ENCODE results near the gene GSTM4.
"Not testable (repeated sequence)": the region's sequence is repeated elsewhere in the genome, so short reads cannot be mapped to it uniquely, and the experiment has no call there.

Gene GSTM4

DNA sequence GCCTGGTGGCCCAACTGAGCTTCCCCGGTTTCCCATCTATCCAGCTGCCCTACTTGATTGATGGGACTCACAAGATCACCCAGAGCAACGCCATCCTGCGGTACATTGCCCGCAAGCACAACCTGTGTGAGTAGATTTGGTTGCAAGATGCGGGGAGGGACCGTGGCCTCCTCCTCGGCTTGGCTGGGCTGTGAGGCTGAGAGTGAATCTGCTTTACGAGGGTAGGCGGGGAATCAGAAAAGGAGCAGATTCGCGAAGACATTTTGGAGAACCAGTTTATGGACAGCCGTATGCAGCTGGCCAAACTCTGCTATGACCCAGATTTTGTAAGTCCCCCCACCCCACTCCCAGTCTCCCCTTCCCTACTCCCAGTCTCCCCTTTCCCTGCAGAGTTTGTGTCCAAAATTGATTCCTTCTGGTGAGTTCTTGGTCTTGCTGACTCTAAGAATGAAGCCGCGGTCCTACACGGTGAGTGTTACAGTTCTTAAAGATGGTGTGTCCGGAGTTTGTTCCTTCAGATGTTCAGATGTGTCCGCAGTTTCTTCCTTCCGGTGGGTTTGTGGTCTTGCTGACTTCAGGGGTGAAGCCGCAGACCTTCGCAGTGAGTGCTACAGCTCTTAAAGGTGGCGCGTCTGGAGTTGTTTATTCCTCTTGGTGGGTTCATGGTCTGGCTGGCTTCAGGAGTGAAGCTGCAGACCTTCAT is 13.5 kb downstream of the GSTM4 start:
- DNase-seq = no peak

DNA sequence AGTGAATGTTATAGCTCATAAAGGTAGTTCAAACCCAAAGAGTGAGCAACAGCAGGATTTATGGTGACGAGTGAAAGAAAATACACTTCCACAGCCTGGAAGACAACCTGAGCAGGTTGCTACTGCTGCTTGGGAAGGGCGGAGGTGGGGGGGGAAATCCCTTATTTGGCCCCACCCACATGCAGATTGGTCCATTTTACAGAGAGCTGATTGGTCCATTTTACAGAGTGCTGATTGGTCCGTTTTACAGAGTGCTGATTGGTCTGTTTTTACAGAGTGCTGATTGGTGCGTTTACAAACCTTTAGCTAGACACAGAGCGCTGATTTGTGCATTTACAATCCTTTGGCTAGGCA is 14.0 kb downstream of the GSTM4 start:
- not testable (repeated sequence) for DNase-seq

DNA sequence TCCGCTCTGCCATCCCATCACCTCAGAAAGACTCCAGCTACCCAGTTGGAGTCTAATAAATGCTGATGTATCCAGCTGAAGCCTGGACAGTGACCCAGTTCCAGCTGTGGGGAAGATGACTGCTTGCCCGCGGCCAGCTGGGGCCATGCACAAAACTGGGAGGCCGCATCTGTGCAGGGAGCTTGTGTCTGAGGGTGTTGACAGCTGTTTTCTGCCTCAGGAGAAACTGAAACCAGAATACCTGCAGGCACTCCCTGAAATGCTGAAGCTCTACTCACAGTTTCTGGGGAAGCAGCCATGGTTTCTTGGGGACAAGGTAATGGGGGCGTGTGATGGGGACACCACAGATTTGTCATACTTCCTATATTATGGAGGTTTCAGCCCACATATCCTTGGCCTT is 15.2 kb downstream of the GSTM4 start:
- DNase-seq = no peak

DNA sequence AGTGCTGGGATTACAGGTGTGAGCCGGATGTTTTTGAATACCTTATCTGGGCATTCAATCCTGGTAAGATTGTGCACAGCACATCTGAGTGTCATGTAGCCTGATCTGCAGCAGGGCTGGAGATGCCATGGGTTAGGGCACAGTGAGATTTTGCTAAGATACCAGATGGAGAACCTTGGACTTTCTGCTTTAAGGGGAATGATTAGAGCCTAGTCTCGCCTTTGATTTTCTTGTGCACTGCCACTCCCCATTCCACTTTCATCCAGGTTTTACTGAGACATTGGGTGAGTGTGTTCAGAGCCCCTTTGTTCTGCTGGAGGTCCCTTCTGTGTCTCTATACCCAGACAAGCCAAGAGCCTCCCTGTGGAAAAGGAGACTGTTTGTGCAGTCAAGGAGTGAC is 18.0 kb downstream of the GSTM4 start:
- not testable (repeated sequence) for DNase-seq

DNA sequence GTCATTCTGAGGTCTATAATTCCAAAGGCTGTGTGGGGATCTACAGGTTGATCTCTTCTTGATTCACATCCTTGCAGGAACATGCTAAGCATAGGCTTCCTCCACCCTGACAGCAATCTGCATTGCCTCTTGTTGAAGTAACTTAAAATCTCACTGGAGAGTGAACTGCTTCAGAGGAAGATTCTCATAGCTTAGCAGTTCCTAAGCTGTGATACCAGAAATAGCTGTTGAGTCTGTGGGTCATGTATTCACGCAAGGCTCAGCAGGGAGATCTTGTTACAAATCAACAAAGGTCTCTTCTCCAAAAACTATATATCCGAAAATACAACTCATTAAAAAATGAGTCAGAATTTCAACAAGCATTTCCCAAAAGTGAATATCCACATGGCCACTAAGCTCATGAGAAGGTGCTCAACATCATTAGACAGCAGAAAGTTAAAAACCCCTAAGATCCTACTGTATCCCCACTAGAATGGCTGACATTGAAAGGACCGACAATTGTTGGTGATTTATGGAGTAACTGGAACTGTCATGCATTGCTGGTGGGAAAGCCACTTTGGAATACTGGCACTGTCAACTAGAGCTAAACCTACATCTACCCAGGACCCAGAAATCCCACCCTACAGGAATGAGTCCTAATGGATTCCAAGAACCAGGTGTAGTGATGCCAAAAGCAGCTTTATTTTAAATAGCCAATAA is 20.9 kb downstream of the GSTM4 start:
- DNase-seq = not testable (repeated sequence)

DNA sequence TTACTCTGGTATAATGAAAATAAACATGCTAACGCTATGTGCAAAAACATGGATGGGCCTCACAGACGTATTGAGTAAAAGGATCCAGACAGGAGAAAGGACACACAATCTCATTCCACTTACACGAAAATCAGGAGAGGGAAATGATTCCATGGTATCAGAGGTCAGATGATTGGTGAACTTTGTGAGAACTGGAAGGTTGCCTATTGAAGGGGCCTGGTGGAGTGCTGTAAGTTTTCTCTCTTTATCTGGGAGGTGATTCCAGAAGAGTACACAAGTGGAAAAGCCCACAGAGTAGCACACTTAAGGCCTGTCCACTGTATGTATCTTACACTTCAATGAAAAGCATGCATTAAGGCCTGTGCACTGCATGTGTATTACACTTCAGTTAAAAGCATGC is 21.6 kb downstream of the GSTM4 start:
- no peak for DNase-seq

DNA sequence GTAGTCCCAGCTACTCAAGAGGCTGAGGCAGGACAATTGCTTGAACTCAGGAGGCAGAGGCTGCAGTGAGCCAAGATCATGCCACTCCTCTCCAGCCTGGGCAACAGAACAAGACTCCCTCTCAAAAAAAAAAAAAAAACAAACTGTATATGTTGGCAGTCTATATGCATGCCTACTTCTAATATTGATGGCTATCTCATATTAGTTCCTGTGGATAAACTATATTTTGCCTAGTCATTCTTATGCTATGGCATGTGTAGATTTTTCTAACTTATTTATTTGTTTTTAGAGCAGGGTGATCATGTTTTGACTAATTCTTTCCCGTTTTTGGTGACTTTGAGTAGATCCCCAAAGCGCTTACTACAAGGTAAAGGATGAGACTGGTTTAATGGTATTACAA is 22.7 kb downstream of the GSTM4 start:
- DNase-seq = not testable (repeated sequence)

DNA sequence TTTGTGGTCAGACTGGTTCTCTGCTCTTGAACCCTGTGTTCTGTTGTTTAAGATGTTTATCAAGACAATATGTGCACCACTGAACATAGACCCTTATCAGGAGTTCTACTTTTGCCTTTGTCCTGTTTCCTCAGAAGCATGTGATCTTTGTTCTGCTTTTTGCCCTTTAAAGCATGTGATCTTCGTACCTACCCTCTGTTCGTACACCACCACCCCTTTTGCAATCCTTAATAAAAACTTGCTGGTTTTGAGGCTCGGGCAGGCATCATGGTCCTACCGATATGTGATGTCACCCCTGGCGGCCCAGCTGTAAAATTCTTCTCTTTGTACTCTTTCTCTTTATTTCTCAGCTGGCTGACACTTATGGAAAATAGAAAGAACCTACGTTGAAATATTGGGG is 28.9 kb downstream of the GSTM4 start:
- not testable (repeated sequence) for DNase-seq

DNA sequence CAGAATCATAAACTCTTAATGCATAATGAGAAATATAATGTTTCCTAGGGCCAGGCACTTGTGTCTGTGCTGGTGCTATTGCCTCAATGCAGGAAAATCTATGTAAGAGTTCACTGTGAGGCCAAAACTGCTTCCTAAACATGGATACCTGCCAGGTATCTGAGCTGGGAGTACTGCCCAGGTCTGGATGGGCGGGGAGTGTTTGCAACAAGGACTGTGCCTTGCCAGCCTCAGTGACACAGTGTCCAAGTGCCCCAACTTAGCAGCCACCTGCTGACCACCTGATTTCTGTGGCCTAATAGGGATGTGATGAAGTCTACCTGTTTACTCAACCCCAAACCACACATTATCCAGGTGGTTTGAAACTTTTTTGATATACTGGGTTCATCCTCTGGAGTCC is 29.5 kb downstream of the GSTM4 start:
- DNase-seq = not testable (repeated sequence)

DNA sequence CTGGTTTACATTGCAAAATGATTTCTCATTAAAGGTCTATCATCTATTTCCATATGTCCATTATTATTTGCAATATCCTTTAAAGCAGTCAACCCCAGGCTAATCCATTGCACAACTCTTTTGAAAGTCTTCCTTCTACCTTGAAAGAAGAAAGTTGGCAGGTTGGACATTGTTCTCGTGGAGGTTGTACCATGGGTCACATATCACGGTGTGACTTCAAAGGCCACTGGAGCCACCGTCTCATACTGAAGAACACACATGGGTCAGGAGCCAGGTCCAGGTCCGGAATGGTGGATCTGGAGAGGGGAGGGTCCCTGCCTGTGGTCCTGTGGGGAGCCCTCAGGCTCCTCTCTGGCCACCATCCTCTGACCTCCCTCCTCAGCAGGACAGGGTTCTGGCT is 30.0 kb downstream of the GSTM4 start:
- not testable (repeated sequence) for DNase-seq

DNA sequence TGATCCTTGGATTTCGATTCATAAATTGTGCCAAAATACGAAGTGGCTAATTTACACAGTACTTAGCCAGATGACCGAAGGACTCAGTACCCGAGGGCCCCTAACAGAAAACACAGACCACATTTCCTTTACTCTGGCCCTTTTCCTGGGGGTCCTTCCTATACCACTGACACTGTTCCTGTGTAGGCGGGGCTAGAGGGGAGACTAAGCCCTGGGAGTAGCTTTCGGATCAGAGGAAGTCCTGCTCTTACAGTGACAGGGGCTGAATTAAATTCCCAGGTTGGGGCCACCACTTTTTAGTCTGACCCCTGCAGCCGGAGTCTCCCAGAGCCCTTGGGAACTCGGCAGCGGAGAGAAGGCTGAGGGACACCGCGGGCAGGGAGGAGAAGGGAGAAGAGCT is 31.2 kb downstream of the GSTM4 start:
- DNase-seq = not testable (repeated sequence)

DNA sequence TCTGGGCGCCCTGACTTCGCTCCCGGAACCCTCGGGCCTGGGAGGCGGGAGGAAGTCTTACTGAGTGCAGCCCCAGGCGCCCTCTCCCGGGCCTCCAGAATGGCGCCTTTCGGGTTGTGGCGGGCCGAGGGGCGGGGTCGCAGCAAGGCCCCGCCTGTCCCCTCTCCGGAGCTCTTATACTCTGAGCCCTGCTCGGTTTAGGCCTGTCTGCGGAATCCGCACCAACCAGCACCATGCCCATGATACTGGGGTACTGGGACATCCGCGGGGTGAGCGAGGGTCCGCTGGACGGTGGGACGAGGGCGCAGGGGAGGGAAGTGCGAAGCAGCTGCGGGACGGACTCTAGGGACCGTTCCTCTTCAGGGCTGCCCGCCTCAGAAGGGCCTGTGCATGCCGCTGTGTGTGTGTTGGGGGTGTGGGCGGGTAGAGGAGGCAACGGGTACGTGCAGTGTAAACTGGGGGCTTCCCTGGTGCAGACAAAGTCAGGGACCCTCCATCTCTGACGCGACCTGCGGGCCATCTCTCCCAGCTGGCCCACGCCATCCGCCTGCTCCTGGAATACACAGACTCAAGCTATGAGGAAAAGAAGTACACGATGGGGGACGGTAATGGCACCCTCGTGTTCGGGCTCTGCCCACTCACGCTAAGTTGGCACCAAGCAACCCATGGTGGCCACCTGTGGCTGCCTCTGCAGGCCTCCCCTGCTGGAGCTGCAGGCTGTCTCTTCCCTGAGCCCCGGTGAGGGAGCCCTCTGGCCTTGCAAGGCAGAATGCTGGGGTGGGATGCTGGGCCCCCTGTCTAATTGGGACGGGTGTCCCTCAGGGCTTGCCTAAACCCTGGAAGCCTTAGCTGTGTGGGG is 32.0 kb downstream of the GSTM4 start, which contains the start of gene GSTM1:
TSS of gene GSTM1 (plus strand) at position 177 of the 859 bp plus-strand sequence. CDS start at position 234, 57 bp downstream.
- no peak for DNase-seq

DNA sequence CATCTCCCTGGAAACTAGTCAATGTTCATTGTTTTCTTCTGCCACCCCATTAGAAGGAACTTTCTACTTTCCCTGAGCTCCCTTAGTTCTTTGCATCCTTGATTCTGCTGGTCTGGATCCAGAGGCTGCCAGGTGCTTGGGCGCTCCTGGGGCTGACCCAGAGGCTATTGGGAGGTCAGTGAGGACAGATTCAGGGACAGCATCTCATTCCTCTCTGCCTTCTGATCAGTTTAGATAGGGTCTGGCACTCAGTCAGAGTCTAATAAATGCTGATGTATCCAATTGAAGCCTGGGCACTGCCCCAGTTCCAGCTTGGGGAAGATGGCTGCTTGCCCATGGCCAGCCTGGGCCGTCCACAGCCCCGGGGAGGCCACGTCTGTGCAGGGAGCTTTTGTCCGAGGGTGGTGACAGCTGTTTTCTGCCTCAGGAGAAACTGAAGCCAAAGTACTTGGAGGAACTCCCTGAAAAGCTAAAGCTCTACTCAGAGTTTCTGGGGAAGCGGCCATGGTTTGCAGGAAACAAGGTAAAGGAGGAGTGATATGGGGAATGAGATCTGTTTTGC is 34.0 kb downstream of the GSTM4 start:
- no peak for DNase-seq

DNA sequence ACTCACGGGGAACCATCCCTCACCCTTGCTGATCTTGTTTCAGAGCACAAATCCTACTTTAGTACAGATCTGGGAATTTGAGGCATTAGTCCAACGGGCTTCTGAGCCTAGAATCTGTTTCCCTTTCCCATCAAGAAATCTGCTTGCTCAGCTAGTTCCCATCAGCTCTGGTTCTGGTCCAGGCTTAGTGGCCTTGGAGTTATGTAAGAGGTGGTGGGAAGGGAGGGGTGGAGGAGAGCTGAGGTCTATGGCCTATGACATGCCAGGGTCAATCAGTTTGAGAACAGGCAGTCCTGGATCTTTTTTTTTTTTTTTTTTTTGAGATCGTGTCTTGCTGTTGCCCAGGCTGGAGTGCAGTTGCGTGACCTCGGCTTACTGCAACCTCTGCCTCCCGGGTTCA is 35.9 kb downstream of the GSTM4 start:
- DNase-seq = no peak

DNA sequence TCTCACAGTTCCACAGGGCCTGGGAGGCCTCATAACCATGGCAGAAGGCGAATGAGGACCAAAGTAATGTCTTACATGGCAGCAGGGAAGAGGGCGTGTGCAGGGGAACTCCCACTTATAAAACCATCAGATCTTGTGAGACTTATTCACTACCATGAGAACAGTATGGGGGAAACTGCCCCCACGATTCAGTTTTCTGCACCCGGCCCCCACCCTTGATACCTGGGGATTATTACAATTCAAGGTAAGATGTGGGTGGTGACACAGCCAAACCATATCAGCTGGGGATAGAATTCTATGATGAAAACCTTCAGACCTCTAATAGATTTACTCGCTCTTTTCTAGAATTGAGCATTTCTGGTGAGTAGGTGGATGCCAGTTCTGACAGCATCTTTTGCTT is 38.5 kb downstream of the GSTM4 start:
- DNase-seq = not testable (repeated sequence)

DNA sequence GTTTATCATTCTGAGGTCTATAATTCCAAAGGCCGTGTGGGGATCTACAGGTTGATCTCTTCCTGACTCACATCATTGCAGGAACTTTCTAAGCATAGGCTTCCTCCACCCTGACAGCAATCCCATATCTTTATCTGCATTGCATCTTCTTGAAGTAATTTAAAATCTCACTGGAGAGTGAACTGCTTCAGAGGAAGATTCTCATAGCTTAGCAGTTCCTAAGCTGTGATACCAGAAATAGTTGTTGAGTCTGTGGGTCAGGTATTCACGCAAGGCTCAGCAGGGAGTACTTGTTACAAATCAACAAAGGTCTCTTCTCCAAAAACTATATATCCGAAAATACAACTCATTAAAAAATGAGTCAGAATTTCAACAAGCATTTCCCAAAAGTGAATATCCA is 39.2 kb downstream of the GSTM4 start:
- not testable (repeated sequence) for DNase-seq

DNA sequence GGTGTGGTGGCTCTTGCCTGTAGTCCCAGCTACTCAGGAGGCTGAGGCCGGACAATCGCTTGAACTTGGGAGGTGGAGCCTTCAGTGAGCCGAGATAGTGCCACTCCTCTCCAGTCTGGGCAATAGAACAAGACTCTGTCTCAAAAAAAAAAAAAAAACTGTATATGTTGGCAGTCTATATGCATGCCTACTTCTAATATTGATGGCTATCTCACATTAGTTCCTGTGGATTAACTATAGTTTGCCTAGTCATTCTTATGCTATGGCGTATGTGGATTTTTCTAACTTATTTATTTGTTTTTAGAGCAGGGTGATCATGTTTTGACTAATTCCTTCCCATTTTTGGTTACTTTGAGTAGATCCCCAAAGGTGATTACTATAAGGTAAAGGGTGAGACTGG is 41.2 kb downstream of the GSTM4 start:
- DNase-seq = no peak

DNA sequence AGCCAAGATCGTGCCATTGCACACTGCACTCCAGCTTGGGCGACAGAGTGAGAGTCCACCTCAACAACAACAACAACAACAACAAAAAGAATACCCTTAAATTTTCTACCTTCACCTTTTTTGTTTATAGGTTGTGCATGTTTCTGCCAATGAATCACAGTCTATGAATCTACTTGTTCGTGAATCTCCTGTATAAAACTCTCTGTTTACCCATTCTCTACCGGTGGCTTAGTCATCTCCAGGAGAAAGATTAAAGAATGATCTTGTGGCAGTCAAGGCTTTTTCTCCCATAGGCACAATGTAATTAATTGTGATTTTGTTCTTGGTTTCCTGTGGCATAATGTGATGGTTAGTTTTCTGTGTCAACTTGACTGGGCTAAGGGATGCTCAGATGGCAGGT is 42.0 kb downstream of the GSTM4 start:
- DNase-seq = not testable (repeated sequence)

DNA sequence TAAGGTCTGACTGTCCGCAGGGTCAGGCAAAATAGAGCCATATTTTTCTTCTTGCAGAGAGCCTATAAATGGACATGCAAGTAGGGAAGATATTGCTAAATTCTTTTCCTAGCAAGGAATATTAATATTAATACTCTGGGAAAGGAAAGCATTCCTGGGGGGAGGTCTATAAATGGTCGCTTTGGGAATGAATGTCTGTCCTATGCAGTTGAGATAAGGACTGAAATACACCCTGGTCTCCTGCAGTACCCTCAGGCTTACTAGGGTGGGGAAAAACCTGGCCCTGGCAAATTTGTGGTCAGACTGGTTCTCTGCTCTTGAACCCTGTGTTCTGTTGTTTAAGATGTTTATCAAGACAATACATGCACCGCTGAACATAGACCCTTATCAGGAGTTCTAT is 47.0 kb downstream of the GSTM4 start:
- DNase-seq = not testable (repeated sequence)

DNA sequence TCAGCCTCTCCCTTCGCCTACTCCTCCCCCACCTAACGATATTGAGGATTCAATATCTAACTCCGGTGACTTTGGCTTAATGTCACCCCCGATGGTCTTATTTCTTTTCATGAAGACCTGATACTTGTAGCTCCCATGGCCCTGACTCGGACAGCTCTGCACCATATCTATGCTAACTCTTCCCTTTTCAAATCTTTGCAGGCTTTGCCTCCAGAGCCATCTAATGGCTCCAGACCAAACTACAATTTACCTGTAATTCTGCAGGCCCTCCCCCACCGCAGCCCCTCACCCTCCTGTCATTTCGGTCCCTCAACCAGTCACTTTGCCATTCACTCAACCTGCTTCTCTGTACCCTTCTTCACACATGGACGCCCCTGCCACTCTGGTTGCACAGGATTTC is 48.3 kb downstream of the GSTM4 start:
- no peak for DNase-seq

DNA sequence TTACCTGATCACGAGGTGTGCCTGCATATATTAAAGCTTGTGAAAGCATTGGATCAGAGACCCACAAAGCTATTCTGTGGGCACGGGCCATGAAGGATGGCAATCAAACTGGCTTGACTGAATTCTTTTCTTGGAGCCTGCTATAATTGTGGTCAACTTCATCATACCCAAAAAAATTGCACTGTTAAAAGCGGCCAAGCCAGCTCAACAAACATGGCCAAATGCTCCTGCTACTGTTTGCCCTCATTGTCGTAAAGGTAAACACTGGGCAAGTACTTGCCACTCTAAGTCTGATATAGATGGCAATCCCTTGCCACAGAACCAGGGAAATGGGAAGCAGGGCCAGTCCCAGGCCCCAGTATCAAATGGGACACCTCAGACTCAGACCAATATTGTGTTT is 49.5 kb downstream of the GSTM4 start:
- DNase-seq = no peak

DNA sequence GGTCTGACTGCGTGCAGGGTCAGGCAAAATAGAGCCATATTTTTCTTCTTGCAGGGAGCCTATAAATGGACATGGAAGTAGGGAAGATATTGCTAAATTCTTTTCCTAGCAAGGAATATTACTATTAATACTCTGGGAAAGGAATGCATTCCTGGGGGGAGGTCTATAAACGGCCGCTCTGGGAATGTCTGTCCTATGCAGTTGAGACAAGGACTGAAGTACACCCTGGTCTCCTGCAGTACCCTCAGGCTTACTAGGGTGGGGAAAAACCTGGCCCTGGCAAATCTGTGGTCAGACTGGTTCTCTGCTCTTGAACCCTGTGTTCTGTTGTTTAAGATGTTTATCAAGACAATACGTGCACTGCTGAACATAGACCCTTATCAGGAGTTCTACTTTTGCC is 53.0 kb downstream of the GSTM4 start:
- not testable (repeated sequence) for DNase-seq

DNA sequence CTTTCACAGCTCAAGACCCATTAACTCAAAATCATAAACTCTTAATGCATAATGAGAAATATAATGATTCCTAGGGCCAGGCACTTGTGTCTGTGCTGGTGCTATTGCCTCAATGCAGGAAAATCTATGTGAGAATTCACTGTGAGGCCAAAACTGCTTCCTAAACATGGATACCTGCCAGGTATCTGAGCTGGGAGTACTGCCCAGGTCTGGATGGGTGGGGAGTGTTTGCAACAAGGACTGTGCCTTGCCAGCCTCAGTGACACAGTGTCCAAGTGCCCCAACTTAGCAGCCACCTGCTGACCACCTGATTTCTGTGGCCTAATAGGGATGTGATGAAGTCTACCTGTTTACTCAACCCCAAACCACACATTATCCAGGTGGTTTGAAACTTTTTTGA is 53.9 kb downstream of the GSTM4 start:
- not testable (repeated sequence) for DNase-seq

Measured in effector CD4-positive, alpha-beta T cell (primary cell).